KOPT-K1 (cell line): ENCODE measurements around the gene SRGAP2C.
"Not testable (repeated sequence)": the region's sequence is repeated elsewhere in the genome, so short reads cannot be mapped to it uniquely, and the experiment has no call there.

Experiments used
- H3K27ac ChIP-seq: fragments of 200-600 bp; sonication (generic); 2 replicates; pipeline ENCODE4 v1.5.1; 2016; ENCODE audit warnings: antibody characterized with exemption, mild to moderate bottlenecking, low read depth, low read length; ENCODE audit not compliant: poor library complexity, severe bottlenecking
- H3K36me3 ChIP-seq: fragments of 200-600 bp; sonication (generic); 2 replicates; pipeline ENCODE4 v1.5.1; 2017; ENCODE audit warnings: antibody characterized with exemption, mild to moderate bottlenecking, low read length, moderate library complexity; ENCODE audit not compliant: insufficient read depth
- H3K9me3 ChIP-seq: fragments of 200-600 bp; sonication (generic); 2 replicates; pipeline ENCODE4 v1.5.1; 2017; ENCODE audit warnings: antibody characterized with exemption, low read length, mild to moderate bottlenecking; ENCODE audit not compliant: insufficient read depth, poor library complexity, severe bottlenecking

The SRGAP2C gene

GRCh38 chr1:121184290-121185127, at the start of gene SRGAP2C, which contains the start of gene FAM72B:
Gene SRGAP2C, plus strand, starts transcription at chr1:121184975. Its CDS starts 2,472 bp downstream, at chr1:121187447.
Gene FAM72B, minus strand, starts transcription at chr1:121184340. Its CDS starts 851 bp downstream, at chr1:121183489.
- not testable (repeated sequence) for H3K36me3 ChIP-seq, H3K9me3 ChIP-seq
- H3K27ac ChIP-seq, result peak within 1 kb of the TSS; percentile 62

- not testable (repeated sequence) for H3K27ac ChIP-seq, H3K36me3 ChIP-seq, H3K9me3 ChIP-seq
These were observed 44.4 kb upstream of the SRGAP2C start for GRCh38 chr1:121140393-121140792.

GRCh38 chr1:121148489-121149190, 36.1 kb upstream of the SRGAP2C start:
- not testable (repeated sequence) for H3K9me3 ChIP-seq, H3K36me3 ChIP-seq, H3K27ac ChIP-seq

- H3K36me3 ChIP-seq, H3K27ac ChIP-seq, H3K9me3 ChIP-seq: not testable (repeated sequence)
These were observed 33.5 kb upstream of the SRGAP2C start for GRCh38 chr1:121151294-121151693.

- H3K9me3 ChIP-seq, H3K36me3 ChIP-seq, H3K27ac ChIP-seq: not testable (repeated sequence)
These were observed 32.0 kb upstream of the SRGAP2C start for GRCh38 chr1:121152788-121153187.

- H3K27ac ChIP-seq, H3K9me3 ChIP-seq, H3K36me3 ChIP-seq: not testable (repeated sequence)
These were observed 30.0 kb upstream of the SRGAP2C start for GRCh38 chr1:121154811-121155210.

- not testable (repeated sequence) for H3K36me3 ChIP-seq, H3K9me3 ChIP-seq, H3K27ac ChIP-seq
These were observed 29.0 kb upstream of the SRGAP2C start for GRCh38 chr1:121155671-121156358.

GRCh38 chr1:121156958-121157603, 27.7 kb upstream of the SRGAP2C start:
- H3K36me3 ChIP-seq, H3K27ac ChIP-seq, H3K9me3 ChIP-seq: not testable (repeated sequence)

- not testable (repeated sequence) for H3K36me3 ChIP-seq, H3K27ac ChIP-seq, H3K9me3 ChIP-seq
These were observed 27.2 kb upstream of the SRGAP2C start for GRCh38 chr1:121157609-121158008.

GRCh38 chr1:121160118-121160517, 24.7 kb upstream of the SRGAP2C start:
- H3K36me3 ChIP-seq, H3K9me3 ChIP-seq, H3K27ac ChIP-seq: not testable (repeated sequence)

GRCh38 chr1:121161199-121161901, 23.4 kb upstream of the SRGAP2C start:
- H3K36me3 ChIP-seq, H3K27ac ChIP-seq, H3K9me3 ChIP-seq: not testable (repeated sequence)

GRCh38 chr1:121163850-121164757, 20.7 kb upstream of the SRGAP2C start:
- not testable (repeated sequence) for H3K36me3 ChIP-seq, H3K9me3 ChIP-seq, H3K27ac ChIP-seq

GRCh38 chr1:121165296-121165695, 19.5 kb upstream of the SRGAP2C start:
- H3K36me3 ChIP-seq, H3K27ac ChIP-seq, H3K9me3 ChIP-seq: not testable (repeated sequence)
